Rectal smooth muscle tissue (tissue), 1 donor: Measurements from ENCODE around the gene AKT1S1.

Source experiments
- H3K27ac ChIP-seq: one replicate; pipeline ENCODE4 v1.7.0; 2013; ENCODE audit warnings: low read depth, low read length, inconsistent platforms
- H3K27me3 ChIP-seq: one replicate; pipeline ENCODE4 v1.7.0; 2013; ENCODE audit warnings: low read length; ENCODE audit not compliant: control insufficient read depth, insufficient read depth
- H3K36me3 ChIP-seq: one replicate; pipeline ENCODE4 v1.7.0; 2013; ENCODE audit warnings: low read length; ENCODE audit not compliant: control insufficient read depth, insufficient read depth
- H3K4me1 ChIP-seq: one replicate; pipeline ENCODE4 v1.7.0; 2013; ENCODE audit warnings: low read length; ENCODE audit not compliant: control insufficient read depth, insufficient read depth
- H3K4me3 ChIP-seq: one replicate; pipeline ENCODE4 v1.7.0; 2013; ENCODE audit warnings: low read length
- H3K9ac ChIP-seq: one replicate; pipeline ENCODE4 v1.7.0; 2013; ENCODE audit warnings: low read length

Gene AKT1S1

DNA sequence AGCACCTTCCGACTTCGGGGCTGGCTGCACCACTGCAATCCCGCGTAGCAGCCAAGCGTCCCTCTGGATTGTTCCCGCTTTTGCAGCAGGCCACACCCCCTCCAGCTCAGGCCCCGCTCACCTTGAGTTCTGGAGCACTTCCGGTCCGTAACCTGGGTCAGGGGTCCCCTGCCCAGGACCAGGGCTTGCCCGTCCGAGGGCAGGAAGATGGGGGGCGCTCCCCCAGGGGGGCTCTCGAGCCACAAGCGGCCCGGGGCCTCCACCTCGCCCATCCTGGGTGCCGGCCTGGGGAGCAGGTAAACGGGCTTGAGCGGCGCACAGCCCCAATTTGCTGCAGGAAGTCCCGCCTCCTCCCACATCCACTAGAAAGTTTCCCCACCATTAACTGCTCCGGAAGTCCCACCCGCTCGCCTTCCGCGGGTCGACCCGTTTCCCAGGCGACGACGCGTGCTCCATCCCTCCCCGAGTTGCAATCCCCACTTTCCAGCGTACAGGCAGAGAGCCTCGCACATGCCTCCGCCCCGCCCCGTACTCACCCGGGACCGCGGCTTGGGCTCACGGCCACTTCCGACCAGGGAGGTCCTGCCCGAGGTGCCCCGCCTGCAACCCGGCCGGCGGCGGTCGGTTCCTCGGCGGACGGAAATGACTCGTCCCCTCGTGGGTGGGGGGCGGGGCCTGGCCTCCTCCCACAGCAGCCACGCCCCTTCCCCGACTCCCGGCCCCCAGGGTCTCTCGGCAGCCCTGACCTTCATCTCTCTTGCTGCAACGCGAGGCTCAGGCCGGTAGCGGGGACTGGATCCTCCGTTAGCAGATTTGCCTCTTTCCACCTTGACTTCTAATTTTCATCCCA lies 10.0 kb downstream of the AKT1S1 start, which contains the start of gene PNKP:
TSS of gene PNKP (minus strand) at position 644 of the 850 bp plus-strand sequence. CDS start at position 272, 372 bp downstream.
- Histone ChIP-seq H3K4me1 (peaks cover 9% of the 10 kb centered on the region), H3K4me3 (peak within 1 kb of the TSS; percentile 81), H3K27ac (peak within 1 kb of the TSS; percentile 90), H3K36me3 (peaks cover 11% of the 10 kb centered on the region), H3K9ac (peak within 1 kb of the TSS; percentile 36), H3K27me3 (no peaks in the 10 kb centered on the region)

DNA sequence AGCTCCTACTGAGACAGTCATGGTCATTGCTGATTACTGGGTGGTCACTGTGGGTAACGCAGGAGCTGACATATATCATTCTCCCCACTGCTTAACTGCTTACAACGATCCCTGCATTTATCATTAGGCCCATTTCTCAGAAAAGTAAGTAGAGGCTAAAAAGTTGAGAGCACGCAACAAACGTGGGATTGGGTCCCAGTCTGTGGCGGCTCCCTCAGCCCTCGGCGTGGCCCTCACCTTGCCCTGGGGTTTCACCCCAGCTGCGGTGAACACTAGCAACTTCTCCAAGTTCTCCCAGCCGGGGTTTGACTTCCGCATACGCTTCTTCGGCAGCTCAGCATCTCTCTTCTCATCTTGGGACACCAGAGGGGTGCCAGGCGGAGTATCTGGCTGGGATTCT lies 12.3 kb downstream of the AKT1S1 start:
- Histone ChIP-seq H3K9ac (no peak overlapping the region), H3K4me3 (no peak overlapping the region), H3K27ac (no peak overlapping the region), H3K36me3 (peaks cover 12% of the 10 kb centered on the region), H3K4me1 (peaks cover 4% of the 10 kb centered on the region), H3K27me3 (no peaks in the 10 kb centered on the region)

DNA sequence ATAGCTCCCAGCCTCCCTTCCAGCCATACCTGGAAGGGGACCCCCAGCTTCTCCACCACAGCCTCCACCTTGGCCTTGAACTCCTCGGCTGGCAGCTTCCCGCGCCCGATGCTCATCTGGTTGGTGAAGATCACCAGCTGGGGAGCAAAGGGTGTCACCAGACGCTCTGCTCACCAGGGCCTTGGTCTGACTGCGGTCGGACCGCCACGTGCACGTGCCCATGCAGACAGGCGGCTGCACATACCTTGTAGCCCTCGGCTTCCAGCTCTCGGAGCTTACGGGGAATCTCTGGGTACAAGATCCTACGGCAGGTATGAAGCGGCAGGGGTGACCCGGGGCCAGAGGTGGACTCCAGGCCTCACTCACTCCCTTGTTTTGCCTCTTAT lies 13.2 kb downstream of the AKT1S1 start:
- Histone ChIP-seq H3K4me1 (peaks cover 3% of the 10 kb centered on the region), H3K9ac (no peak overlapping the region), H3K27me3 (no peaks in the 10 kb centered on the region), H3K36me3 (peaks cover 15% of the 10 kb centered on the region), H3K27ac (no peak overlapping the region), H3K4me3 (no peak overlapping the region)

DNA sequence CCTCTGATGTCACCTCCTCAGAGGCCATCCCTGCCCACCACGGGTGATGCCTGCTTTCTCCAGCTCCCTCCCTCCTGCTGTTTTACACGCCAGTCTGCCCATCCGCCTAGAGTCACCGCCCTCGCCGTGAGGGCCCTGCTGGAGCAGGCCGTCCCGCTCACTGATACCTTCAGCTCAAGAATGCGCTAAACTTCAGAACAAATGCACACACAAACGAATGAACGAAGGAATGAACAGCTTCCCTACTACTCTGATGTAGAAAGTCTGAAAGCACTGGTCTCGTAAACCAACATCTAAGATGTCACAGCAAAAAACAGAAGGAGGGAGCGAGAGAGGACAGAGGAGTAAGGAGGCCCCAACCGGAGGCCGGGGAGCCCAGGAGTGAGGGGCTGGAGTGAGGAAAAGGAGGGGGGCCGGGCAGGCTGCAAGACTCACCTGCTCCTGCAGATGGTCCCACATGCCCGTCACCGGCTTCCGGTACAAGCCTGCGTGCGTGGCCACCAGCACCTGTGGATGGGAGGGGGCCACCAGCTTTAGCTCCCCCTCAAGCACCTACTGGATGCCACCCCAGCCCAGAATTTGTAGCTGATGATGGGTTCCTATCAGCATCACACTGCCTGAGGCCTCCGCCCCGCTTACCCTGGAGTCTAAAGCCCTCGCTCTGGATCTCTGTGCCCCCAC lies 13.8 kb downstream of the AKT1S1 start:
- Histone ChIP-seq H3K36me3 (peaks cover 20% of the 10 kb centered on the region), H3K27me3 (no peaks in the 10 kb centered on the region), H3K27ac (no peak overlapping the region), H3K4me1 (no peaks in the 10 kb centered on the region), H3K9ac (no peak overlapping the region), H3K4me3 (no peak overlapping the region)

DNA sequence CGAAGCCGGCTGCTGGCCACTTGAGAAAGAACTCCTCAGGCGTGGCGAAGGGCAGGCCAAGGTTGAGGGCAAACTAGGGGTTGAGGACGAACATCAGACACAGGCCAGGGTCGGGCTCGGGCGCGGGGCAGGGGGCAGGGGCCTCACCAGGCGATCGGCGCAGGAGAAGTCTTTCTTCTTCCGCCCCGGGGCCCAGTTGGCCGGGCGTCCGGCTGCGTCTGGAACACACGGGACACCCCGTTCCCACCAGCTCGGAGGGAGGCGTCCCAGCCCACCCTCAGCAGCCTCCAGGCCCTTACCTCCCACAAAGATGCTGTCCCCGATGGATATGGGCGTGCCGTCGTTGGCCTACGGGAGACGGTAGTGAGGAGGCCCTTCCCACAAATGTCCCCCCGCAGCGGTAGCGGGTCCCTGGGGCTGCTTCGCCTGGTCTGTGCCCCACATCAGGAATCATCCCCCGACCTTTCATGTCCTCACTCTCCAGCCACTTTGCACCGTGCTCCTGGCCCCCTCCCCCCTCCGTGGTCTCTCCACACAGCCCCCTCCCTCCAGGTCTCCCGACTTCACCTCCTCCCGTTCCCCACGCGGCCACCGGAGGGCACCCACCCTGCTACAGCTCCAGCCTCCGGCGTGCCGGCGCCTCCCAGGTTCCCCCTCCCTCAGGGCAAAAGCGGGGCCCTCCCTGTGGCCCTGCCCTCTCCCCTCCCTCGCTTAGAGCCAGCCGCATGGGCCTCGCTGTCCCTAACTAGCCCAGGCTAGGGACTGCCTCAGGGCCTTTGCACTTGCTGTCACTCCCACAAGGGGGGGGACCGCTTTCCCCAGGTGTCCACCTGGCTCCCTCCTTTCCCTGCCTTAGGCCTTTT lies 14.5 kb downstream of the AKT1S1 start:
- Histone ChIP-seq H3K9ac (no peak overlapping the region), H3K27ac (no peak overlapping the region), H3K27me3 (no peaks in the 10 kb centered on the region), H3K4me3 (no peak overlapping the region), H3K4me1 (no peaks in the 10 kb centered on the region), H3K36me3 (peaks cover 25% of the 10 kb centered on the region)

DNA sequence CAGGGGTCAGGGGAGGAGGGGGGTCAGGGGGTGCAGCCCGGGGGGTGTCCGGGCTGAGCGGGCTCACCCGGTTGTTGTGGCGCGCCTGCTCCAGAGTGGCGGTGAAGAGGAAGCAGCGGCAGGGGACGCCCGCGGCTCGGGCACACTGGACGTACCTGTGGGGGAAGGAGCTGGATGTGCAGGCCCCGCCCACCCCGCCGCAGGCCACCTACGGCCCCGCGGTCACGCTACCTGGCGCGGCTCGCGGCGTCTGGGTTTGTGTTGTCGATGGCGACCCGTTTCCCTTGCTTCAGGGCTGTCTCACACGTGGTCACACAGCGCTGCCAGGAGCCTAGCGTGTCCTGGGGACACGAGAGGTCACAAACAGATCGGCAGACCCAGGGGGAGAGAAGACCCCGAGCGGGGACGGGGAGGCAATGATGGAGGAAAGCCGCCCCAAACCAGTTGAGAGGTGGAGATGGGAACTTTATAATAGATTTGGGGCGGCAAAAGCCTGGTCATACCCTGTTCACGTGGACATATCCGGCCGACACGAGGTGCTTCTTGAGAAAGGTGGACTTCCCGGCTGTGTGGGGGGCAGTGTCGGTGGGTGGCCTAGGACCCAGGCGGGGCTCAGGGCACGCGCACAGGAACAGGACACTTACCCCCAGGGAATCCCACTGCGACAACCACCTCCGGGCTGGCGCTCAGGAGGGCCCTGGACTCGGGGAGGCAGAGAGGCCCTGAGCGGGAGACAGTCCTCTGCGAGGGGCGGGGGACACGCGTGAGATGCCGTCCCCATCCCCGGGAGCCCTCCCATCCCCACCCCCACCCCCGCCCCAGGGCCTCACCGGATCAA lies 15.4 kb downstream of the AKT1S1 start:
- Histone ChIP-seq H3K9ac (no peak overlapping the region), H3K4me1 (no peaks in the 10 kb centered on the region), H3K36me3 (peaks cover 32% of the 10 kb centered on the region), H3K27me3 (no peaks in the 10 kb centered on the region), H3K27ac (no peak overlapping the region), H3K4me3 (no peak overlapping the region)

DNA sequence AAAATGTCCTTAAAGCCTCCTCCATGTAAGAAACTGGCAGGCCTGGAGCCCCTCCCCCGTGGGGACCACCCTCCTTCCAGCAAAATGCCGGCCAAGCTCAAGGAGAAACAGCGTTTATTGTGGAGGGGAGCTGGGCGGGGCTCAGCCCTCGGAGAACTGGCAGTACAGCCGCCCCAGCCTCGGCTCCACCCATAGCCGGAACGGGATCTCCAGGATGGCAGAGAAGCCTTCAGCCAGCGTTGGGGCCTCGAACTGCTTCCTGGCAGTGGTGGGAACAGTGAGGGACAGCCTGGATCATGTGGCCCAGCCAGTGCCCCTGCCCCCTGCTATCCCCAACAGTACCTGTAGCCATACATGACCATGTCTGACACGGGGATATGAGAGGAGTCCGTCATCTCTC lies 16.0 kb downstream of the AKT1S1 start:
- no peak overlapping the region for H3K4me3 ChIP-seq
- H3K36me3 ChIP-seq = peaks cover 34% of the 10 kb centered on the region
- no peak overlapping the region for H3K9ac ChIP-seq
- no peaks in the 10 kb centered on the region for H3K4me1 ChIP-seq
- peak overlapping the region; percentile 45 for H3K27ac ChIP-seq
- no peaks in the 10 kb centered on the region for H3K27me3 ChIP-seq

DNA sequence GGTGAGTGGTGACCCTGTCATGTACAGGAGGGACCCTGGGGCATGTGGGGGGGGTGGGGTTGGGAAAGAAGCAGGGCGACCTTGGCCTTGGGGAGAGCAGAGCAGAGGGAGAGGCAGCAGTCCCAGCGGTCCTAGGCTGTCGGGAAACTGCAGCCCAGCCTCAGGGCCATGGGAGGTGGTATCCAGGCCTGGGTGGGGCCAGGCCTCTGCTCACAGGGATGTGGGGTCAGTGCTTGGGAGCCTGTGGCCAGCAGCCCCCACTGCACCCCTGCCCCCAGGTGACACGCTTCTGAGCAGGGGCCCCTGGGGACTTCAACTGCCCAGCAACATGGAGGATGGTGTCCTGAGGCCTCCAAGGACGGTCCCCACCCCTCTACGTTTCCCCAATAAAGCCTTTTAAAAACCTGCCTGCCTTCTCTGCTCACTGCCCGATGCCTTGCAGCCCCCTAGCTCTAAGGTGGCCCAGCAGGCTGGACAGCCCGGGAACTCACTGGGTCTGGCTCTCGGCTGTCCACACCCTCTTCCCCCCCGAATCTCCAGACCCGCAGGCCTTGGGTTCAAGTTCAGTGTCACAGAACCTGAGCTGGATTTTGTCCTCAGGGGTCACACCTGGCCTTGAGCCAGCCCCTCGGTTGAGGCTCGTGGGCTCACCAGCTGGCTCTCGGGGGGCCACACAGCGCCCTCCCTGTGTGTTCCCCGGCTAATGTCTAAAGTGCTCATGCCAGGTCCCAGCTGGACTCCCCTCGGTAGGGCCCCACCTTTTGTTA lies 16.6 kb downstream of the AKT1S1 start:
- H3K36me3 ChIP-seq = peaks cover 34% of the 10 kb centered on the region
- H3K27me3 ChIP-seq = no peaks in the 10 kb centered on the region
- H3K27ac ChIP-seq = peak overlapping the region; percentile 45
- no peaks in the 10 kb centered on the region for H3K4me1 ChIP-seq
- no peak overlapping the region for H3K9ac ChIP-seq
- H3K4me3 ChIP-seq = no peak overlapping the region

DNA sequence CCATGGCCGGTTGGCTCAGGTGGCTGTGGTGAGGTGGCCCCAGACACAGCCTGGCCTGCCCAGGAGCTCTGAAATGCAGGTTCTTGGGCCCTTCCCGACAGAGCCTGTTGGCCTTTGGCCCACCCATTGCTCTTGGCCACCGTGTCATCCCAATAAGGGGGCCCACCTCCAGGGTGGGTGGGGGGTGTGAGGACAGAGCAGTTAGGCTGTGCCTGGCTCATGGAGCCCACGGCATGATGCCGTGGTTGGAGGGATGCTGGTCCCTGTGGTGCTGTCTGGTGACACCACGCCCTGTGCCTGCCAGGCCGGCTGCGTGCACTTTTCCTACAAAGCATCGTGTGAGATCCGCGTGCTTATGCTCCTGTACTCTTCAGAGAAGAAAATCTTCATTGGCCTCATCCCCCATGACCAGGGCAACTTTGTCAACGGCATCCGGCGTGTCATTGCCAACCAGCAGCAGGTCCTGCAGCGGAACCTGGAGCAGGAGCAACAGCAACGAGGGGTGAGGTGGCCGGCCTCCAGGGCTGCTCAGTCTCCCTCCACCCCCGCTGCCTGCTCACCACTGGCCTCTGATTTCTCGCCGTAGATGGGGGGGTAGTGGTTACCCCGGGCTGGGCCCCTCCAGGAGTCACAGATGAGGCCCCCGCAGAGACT lies 17.3 kb downstream of the AKT1S1 start:
- no peak overlapping the region for H3K27ac ChIP-seq
- H3K4me1 ChIP-seq = no peaks in the 10 kb centered on the region
- H3K27me3 ChIP-seq = no peaks in the 10 kb centered on the region
- no peak overlapping the region for H3K4me3 ChIP-seq
- no peak overlapping the region for H3K9ac ChIP-seq
- peaks cover 32% of the 10 kb centered on the region for H3K36me3 ChIP-seq

DNA sequence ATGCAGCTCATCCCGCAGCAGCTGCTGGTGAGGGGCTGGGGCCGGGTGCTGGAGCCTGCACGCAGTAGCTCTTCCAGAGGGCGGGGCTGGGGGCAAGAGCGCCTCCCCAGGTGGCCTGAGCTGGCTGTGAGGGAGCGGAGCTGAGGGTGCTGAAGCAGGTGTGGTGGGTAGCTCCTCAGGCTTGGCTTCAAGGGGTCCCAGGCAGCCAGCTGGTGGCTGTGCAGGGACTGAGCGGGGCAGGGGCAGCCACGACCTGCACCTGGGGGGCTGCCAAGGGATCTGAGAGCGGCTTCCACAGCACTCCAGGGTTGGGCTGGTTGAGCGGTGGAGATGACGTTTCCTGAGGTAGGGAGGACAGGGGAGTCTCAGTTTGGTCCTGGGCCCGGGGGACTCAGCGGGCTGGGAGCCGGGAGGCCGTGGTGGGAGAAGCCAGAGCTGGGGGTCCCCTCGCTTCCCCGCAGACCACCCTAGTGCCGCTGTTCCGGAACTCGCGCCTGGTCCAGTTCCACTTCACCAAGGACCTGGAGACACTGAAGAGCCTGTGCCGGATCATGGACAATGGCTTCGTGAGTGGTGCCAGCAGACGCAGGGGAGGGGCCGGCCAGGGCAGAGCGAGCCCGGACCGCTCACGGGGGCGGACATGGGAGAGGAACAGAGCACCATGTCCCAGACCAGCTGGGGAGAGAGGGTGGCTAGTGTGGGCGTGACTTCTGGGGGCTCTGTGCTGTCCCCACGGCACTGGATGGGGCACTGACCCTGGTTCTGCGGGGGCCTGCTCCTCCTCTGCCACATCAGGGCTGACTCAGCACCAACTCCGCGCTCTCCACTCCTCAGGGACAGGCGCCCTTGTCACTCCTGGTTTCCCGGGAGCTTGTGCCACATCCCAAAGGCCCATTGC lies 18.8 kb downstream of the AKT1S1 start:
- Histone ChIP-seq H3K27ac (no peak overlapping the region), H3K4me1 (peaks cover 2% of the 10 kb centered on the region), H3K36me3 (peaks cover 26% of the 10 kb centered on the region), H3K27me3 (no peaks in the 10 kb centered on the region), H3K9ac (no peak overlapping the region), H3K4me3 (no peak overlapping the region)
